Activated CD8-positive, alpha-beta memory T cell treated with anti-CD3 and anti-CD28 coated beads, Interleukin-2, amount 10 ng/mL, durations not matched to agents 7 days and 5 days (primary cell): ENCODE results near the gene SEMA4B. TPM values are rescaled to one million over a fixed set of nuclear protein-coding genes. Genes with fewer than 3 reads are reported as not detected.
"Not testable (repeated sequence)": the region's sequence is repeated elsewhere in the genome, so short reads cannot be mapped to it uniquely, and the experiment has no call there.

Experiments used
- ATAC-seq: fragments of 150-1000 bp; cut with Tn5 transposase; one replicate; pipeline ENCODE4 v1.10.0; 2021; ENCODE audit warnings: moderate library complexity
- CTCF ChIA-PET: fragments of 350-600 bp; sonication (Branson Sonifier 250); formaldehyde crosslinking; loops from one replicate; lab custom pipeline; 2021; ENCODE audit warnings: antibody characterized with exemption; lab: Charles Lee
- DNase-seq: peaks from one replicate; pipeline ENCODE4 v3.0.0-alpha.2; 2020
- H3K27ac Mint-ChIP-seq: one replicate; pipeline ENCODE4 v1.8.0; 2021; ENCODE audit warnings: mild to moderate bottlenecking, mixed read lengths
- H3K27me3 Mint-ChIP-seq: one replicate; pipeline ENCODE4 v1.8.0; 2021; ENCODE audit warnings: mixed read lengths
- H3K36me3 Mint-ChIP-seq: one replicate; pipeline ENCODE4 v1.8.0; 2021; ENCODE audit warnings: mild to moderate bottlenecking, mixed read lengths
- H3K4me1 Mint-ChIP-seq: one replicate; pipeline ENCODE4 v1.8.0; 2021; ENCODE audit warnings: mixed read lengths
- H3K4me3 Mint-ChIP-seq: one replicate; pipeline ENCODE4 v1.8.0; 2021; ENCODE audit warnings: mild to moderate bottlenecking, moderate library complexity, mixed read lengths
- H3K9me3 Mint-ChIP-seq: one replicate; pipeline ENCODE4 v1.8.0; 2022; ENCODE audit warnings: low read depth, mixed read lengths
- total RNA-seq, 2 experiments: library from RNA; stranded (reverse); gene quantifications; one replicate each; pipeline ENCODE4 v1.2.3, GENCODE V29; 2021

SEMA4B gene
- total RNA-seq, 2 experiments from 2014 or later, result 6.0 to 13.8 TPM

DNA sequence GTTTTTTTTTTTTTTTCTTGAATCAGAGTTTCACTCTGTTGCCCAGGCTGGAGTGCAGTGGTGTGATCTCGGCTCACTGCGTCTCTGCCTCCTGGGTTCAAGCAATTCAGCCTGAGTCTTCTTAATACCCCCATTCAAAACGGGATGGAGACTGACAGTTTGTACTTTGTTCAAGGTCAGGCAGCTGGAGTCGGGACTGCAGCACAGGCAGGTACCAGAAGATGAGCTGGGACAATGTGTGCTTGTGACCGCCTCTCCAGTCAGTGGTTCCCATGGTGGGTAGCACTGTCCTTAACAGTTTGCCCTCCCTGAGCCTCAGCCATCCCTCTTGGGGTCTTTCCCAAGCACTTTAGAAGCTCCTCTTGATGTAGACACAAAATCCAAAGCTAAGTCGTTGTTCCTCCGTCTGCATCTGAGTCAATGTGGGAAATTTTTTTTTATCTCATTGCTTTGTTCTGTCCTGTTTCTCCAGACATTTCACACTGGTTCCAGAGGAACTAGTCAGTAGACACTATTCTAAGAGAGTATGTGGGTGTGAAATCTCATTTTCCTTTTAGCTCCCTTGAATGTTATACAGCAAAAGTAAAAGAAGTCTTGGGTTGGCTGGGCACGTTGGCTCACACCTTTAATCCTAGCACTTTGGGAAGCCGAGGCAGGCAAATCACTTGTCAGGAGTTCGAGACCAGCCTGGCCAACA is 43.0 kb downstream of the SEMA4B start:
- Mint-ChIP-seq H3K27me3 (no peaks in the 10 kb centered on the region), H3K27ac (no peak overlapping the region), H3K4me1 (peaks cover 8% of the 10 kb centered on the region), H3K36me3 (peaks cover 2% of the 10 kb centered on the region), H3K9me3 (no peaks in the 10 kb centered on the region), H3K4me3 (no peak overlapping the region)
- ATAC-seq (no peak), DNase-seq (no peak)
- CTCF ChIA-PET, result interaction anchor here (0.7 to 1.6 kb wide), 2 partner anchors 17 to 57 kb away, joined by 3 read pairs; no protein-coding TSS in a partner anchor

DNA sequence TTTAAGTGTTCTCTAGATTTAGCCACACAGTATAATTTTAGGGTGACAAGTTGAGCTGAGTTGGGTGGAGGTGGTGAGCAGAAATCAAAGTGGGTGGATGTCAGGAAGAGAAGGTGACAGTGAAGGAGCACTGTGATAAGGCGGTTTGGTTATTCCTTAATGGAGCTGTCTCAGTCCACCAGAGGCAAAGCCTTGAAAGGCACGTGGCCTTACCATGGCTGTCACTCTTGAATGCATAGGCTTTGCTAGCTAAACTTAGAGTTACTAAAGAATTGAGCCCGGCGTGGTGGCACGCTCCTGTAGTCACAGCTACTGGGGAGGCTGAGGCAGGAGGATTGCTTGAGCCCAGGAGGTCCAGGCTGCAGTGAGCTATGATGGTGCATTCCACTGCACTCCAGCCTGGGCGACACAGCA is 47.7 kb downstream of the SEMA4B start:
- ATAC-seq (peak; percentile 32), DNase-seq (no peak)
- Mint-ChIP-seq H3K4me3 (peak overlapping the region; percentile 47), H3K36me3 (no peaks in the 10 kb centered on the region), H3K9me3 (no peaks in the 10 kb centered on the region), H3K4me1 (peaks cover 14% of the 10 kb centered on the region), H3K27ac (no peak overlapping the region), H3K27me3 (no peaks in the 10 kb centered on the region)
- CTCF ChIA-PET, result interaction anchor here (1.0 to 2.9 kb wide), 7 partner anchors 9 to 45 kb away, joined by 3 to 10 read pairs (median 4); no protein-coding TSS in a partner anchor

DNA sequence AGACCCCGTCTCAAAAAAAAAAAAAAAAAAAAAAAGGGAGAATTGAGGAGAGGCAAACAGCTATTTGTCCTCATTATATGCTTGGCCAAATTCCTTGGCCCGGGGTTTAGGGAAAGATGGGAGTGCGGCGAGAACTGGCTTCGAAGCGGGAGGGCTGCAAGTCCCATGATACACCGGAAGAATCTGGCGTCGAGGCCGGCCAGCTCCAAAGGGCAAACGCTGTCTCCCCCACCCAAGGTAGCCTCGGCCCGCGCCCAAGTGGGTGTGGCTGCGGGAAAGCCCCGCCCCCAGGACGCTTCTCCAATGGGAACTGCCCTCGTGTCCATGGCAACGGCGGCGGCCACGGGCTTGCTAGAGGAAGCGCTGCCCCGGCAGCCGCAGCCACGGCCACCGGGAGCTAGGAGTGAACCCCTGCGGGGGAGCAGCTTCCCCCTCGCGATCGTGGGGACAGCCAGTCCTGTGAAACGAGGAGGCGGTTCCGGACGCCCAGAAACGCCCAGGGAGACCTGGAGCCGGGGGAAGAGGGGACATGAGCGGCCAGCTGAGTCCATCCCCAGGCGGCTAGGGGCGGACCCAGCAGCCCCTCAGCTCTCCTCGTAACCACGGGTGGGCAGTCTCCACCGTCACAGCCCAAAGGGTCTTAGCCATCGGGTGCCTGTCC is 48.2 kb downstream of the SEMA4B start, which contains the start of gene TTLL13:
Gene TTLL13 (plus strand): TSS at position 354 of the 661 bp plus-strand sequence. CDS start 1,075 bp downstream, outside the sequence.
- CTCF ChIA-PET, result interaction anchor here (0.6 to 2.9 kb wide), 8 partner anchors 8 to 44 kb away, joined by 3 to 10 read pairs (median 4); no protein-coding TSS in a partner anchor
- Mint-ChIP-seq H3K4me1 (peaks cover 14% of the 10 kb centered on the region), H3K4me3 (peak within 1 kb of the TSS; percentile 47), H3K36me3 (no peaks in the 10 kb centered on the region), H3K27me3 (no peaks in the 10 kb centered on the region), H3K9me3 (no peaks in the 10 kb centered on the region), H3K27ac (no peak within 1 kb of the TSS)
- peak; percentile 83 for DNase-seq
- ATAC-seq, result peak; percentile 82

DNA sequence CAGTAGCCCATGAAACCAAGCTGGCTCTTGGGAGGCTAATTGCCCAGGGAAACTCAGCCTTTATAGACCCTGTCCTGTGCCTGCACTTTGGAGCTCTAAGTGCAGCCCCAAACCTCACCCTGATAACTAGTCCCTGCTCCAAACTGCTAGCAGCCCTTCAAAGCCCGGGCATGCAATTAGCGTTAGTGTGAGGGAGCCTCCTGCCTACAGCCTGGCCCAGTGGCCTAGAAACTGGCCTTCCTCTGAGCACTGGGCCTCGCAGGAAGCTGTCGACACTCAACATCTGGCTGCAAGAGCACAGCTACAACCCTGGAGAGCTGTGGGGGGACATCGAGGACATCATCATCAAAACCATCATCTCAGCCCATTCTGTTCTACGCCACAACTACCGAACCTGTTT is 56.6 kb downstream of the SEMA4B start:
- H3K27me3 Mint-ChIP-seq, result no peaks in the 10 kb centered on the region
- no peaks in the 10 kb centered on the region for H3K9me3 Mint-ChIP-seq
- ATAC-seq (no peak), DNase-seq (no peak)
- CTCF ChIA-PET, result interaction anchor here (1.0 kb wide), 1 partner anchor 9 kb away, joined by 4 read pairs; the partner anchor contains the start of gene TTLL13
- no peak overlapping the region for H3K4me3 Mint-ChIP-seq
- H3K4me1 Mint-ChIP-seq, result peaks cover 19% of the 10 kb centered on the region
- H3K36me3 Mint-ChIP-seq, result peaks cover 1% of the 10 kb centered on the region
- H3K27ac Mint-ChIP-seq, result no peak overlapping the region

DNA sequence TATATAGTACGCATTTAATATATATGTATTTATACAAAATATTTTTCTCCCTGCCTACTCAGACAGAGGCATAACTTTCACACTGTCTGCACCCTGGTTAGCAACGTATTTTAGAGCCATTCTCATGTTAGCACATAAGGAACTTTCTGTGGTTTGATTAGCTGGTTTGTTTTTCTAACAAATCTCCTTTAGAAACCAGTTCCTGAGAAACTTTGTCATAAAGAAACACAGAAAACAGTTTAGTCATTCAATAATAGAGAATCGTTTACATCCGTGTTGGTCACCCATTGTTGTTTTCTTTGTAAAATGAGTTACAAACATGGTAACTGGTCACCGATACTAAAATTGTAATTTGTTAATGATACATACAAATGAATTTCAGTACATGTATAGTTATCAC is 58.4 kb downstream of the SEMA4B start:
- Mint-ChIP-seq H3K27me3 (no peaks in the 10 kb centered on the region), H3K9me3 (no peaks in the 10 kb centered on the region), H3K36me3 (peaks cover 1% of the 10 kb centered on the region), H3K27ac (peak overlapping the region; percentile 74), H3K4me1 (peaks cover 27% of the 10 kb centered on the region), H3K4me3 (no peak overlapping the region)
- CTCF ChIA-PET, result interaction anchor here (0.6 to 1.4 kb wide), 3 partner anchors 27 to 80 kb away, joined by 3 to 5 read pairs (median 4); no protein-coding TSS in a partner anchor
- ATAC-seq (peak; percentile 76), DNase-seq (no peak)

DNA sequence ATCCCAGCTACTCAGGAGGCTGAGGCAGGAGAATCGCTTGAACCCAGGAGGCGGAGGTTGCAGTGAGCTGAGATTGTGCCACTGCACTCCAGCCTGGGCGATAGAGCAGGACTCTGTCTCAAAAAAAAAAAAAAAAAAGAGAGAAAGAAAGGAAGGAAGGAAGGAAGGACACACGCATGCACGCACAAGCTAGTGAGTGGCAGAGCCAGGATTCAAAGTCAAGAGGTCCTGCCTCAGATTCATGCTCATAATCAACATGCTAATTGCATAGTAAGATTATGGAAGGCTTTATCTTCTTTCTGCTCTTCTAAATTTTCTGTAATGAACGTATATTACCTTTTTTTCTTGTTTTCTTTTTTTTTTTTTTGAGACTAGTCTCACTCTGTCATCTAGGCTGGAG is 59.6 kb downstream of the SEMA4B start:
- not testable (repeated sequence) for H3K27me3 Mint-ChIP-seq, H3K9me3 Mint-ChIP-seq, H3K4me3 Mint-ChIP-seq, H3K36me3 Mint-ChIP-seq, ATAC-seq, H3K27ac Mint-ChIP-seq, DNase-seq
- CTCF ChIA-PET, result interaction anchor here (0.7 to 1.6 kb wide), 4 partner anchors 11 to 960 kb away, joined by 3 to 4 read pairs (median 3); partner anchors contain the start of gene TTLL13
- peaks cover 31% of the 10 kb centered on the region for H3K4me1 Mint-ChIP-seq

DNA sequence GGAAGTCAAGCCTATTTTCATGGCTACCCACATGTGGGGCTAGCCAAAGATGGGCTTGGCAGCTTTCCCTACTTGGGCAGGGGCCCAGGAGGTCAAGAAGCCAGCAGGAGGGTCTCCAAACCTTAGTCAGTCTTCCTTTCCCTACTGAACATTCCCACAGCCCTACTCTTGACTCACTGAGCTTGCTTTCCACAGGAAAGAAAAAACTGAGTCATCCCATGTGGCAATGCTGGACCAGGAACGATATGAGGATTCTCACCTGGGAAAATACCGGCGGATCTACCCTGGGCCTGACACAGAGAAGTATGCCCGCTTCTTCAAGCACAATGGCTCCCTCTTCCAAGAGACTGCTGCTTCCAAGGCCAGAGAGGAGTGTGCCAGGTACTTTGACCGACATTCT is 60.7 kb downstream of the SEMA4B start:
- no peak overlapping the region for H3K4me3 Mint-ChIP-seq

DNA sequence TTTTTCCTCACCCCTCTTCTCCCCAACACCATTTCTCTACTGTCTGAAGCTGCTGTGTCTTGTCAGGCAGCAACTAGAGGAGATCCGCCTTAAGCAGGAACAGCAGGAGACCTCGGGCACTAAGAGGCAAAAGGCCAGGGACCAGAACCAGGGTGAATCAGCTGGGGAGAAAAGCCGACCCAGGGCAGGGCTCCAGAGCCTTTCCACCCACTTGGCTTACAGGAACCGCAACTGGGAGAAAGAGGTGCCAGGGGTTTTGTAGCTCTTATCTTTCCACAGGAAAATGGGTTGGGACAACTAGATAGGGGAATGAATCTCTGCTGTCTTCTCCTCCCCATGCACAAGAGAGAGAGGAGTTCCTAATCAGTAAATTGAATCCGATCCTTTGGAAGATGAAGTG is 61.3 kb downstream of the SEMA4B start:
- H3K27me3 Mint-ChIP-seq, result no peaks in the 10 kb centered on the region
- no peak overlapping the region for H3K27ac Mint-ChIP-seq
- H3K36me3 Mint-ChIP-seq, result peaks cover 7% of the 10 kb centered on the region
- no peaks in the 10 kb centered on the region for H3K9me3 Mint-ChIP-seq
- peaks cover 38% of the 10 kb centered on the region for H3K4me1 Mint-ChIP-seq
- DNase-seq (no peak), ATAC-seq (no peak)
- CTCF ChIA-PET, result no interaction called here
- no peak overlapping the region for H3K4me3 Mint-ChIP-seq

More for the DNA sequence above, 60.7 kb downstream of the SEMA4B start:
- no peak for DNase-seq
- Mint-ChIP-seq H3K36me3 (peaks cover 4% of the 10 kb centered on the region), H3K27ac (no peak overlapping the region), H3K27me3 (no peaks in the 10 kb centered on the region), H3K4me1 (peaks cover 34% of the 10 kb centered on the region), H3K9me3 (no peaks in the 10 kb centered on the region)
- CTCF ChIA-PET, result interaction anchor here (1.6 kb wide), 1 partner anchor 12 kb away, joined by 4 read pairs; the partner anchor contains the start of gene TTLL13
- no peak for ATAC-seq

DNA sequence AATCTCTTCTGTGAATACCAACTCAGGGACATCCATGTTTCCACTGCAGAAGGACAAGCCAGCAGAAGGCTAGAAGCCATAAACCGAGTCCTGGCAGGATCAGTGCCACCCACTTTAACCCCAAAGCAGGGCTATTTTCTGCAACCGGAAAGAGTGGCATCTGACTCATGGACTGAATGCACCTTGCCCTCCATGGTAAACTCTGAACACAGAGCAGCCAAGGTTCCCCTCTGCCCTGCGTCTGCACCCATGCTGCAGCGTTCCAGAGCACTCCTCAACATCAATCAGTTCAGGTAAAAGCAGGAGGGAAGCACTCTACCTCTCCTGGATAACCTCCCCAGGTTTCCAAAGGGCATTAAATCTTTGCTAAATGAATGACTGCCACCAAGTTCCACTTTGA is 63.5 kb downstream of the SEMA4B start:
- Mint-ChIP-seq H3K27me3 (no peaks in the 10 kb centered on the region), H3K4me1 (peaks cover 40% of the 10 kb centered on the region), H3K9me3 (no peaks in the 10 kb centered on the region), H3K36me3 (peaks cover 19% of the 10 kb centered on the region), H3K4me3 (peak overlapping the region; percentile 94), H3K27ac (peak overlapping the region; percentile 99)
- DNase-seq (peak; percentile 68), ATAC-seq (no peak)
- CTCF ChIA-PET, result no interaction called here

DNA sequence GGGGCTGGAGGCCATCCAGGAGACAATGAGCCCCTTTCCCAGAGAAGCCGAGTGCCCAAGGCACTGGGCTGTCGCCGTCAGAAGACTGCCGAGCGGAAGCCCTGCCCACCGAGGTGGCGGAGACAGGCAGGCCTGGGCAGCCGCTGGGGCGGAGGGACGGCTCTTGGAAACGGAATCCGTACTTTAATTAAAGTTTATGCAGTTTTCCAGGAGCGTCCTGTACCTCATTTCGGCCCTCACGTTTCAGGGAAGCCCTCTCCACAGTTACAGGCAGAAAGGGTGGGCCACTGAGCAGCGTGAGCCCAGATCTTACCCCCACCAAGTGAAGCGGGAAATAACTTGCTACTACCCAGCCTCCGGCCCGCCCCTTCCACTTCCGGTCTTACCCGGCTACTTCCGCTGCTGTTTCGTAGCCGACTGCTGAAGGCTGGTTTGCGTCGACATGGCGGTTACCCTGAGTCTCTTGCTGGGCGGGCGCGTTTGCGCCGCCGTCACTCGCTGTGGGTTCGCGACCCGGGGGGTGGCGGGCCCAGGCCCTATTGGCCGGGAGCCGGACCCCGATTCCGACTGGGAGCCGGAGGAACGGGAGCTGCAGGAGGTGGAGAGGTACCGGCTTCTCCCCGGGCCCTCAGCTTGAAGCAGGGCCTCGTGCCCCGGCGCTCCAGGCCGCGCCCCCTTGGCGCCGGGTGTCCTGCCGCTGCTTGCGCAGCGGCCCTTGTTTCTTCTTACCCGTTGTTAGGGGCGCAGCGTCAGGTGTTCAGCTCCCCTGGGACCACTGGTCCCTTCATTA is 64.3 kb downstream of the SEMA4B start, which contains the start of gene NGRN:
Gene NGRN (plus strand): TSS at position 402 of the 790 bp plus-strand sequence. CDS start 41 bp downstream, at position 443.
- peak within 1 kb of the TSS; percentile 94 for H3K4me3 Mint-ChIP-seq

DNA sequence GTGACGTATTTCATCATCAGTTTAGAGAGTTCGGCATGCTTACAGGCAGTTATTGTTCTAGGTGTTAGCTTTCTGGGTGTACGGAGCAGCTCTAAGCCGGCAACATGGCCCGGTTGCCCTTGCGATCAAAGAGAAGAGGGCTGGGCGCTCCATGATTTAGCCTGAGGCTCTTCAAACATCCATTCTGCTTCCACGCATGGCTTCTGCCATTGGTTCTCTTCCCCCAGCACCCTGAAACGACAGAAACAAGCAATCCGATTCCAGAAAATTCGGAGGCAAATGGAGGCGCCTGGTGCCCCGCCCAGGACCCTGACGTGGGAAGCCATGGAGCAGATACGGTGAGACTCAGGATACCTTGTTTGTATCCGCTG is 64.9 kb downstream of the SEMA4B start:
- Mint-ChIP-seq H3K27me3 (no peaks in the 10 kb centered on the region), H3K36me3 (peaks cover 29% of the 10 kb centered on the region), H3K9me3 (no peaks in the 10 kb centered on the region), H3K4me1 (peaks cover 48% of the 10 kb centered on the region), H3K4me3 (peak overlapping the region; percentile 94), H3K27ac (peak overlapping the region; percentile 99)
- DNase-seq, result peak; percentile 74
- CTCF ChIA-PET, result interaction anchor here (0.8 to 0.9 kb wide), 4 partner anchors 32 to 109 kb away, joined by 3 to 4 read pairs (median 3); partner anchors contain the start of genes CIB1, GDPGP1 and SEMA4B
- peak; percentile 28 for ATAC-seq

More for the DNA sequence above, 64.3 kb downstream of the SEMA4B start, which contains the start of gene NGRN:
- Mint-ChIP-seq H3K27me3 (no peaks in the 10 kb centered on the region), H3K9me3 (no peaks in the 10 kb centered on the region), H3K27ac (peak within 1 kb of the TSS; percentile 99), H3K4me1 (peaks cover 44% of the 10 kb centered on the region), H3K36me3 (peaks cover 26% of the 10 kb centered on the region)
- CTCF ChIA-PET, result interaction anchor here (0.8 to 0.9 kb wide), 3 partner anchors 32 to 108 kb away, joined by 3 to 4 read pairs (median 3); partner anchors contain the start of genes CIB1, GDPGP1 and SEMA4B
- ATAC-seq, result peak; percentile 90
- DNase-seq, result peak; percentile 97

DNA sequence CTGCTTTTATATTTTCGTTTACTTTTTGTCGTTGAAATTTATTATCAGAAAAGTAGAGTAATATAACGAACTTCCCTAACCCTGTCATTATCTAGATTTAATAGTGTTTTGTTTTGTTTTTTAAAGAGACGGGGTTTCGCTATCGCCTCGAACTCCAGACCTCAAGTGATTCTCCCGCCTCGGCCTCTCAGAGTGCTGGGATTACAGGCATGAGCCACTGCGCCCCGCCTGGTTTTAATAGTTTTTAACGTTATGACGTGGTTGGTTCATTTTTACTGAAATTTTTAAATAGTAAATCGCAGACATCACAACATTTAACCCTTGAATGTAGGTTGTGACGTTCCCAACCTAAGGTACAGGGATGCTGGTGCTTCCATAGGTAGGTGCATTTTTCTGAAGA is 65.4 kb downstream of the SEMA4B start:
- Mint-ChIP-seq H3K4me3 (peak overlapping the region; percentile 94), H3K9me3 (no peaks in the 10 kb centered on the region), H3K27ac (peak overlapping the region; percentile 99), H3K4me1 (peaks cover 52% of the 10 kb centered on the region), H3K27me3 (no peaks in the 10 kb centered on the region), H3K36me3 (peaks cover 34% of the 10 kb centered on the region)
- ATAC-seq (no peak), DNase-seq (peak; percentile 60)
- CTCF ChIA-PET, result interaction anchor here (0.7 to 2.0 kb wide), 5 partner anchors 33 to 126 kb away, joined by 3 to 12 read pairs (median 3); partner anchors contain the start of genes CIB1 and GDPGP1
